GM12891 (cell line): Measurements from ENCODE around the gene EXO1.

ENCODE experiments used
- PAX5 ChIP-seq: IDR thresholded peaks from 2 replicates; pipeline ENCODE4 v1.6.1; 2011; ENCODE audit warnings: low read length, moderate library complexity, mild to moderate bottlenecking; ENCODE audit not compliant: insufficient read depth, severe bottlenecking
- POLR2A ChIP-seq: IDR thresholded peaks from 2 replicates; pipeline ENCODE4 v1.6.1; 2011; ENCODE audit warnings: low read depth, low read length, control low read depth
- POLR2AphosphoS5 ChIP-seq: IDR thresholded peaks from 2 replicates; pipeline ENCODE4 v1.6.1; 2011; ENCODE audit warnings: low read depth, low read length, control low read depth
- POU2F2 ChIP-seq: IDR thresholded peaks from 2 replicates; pipeline ENCODE4 v1.6.1; 2011; ENCODE audit warnings: low read depth, mild to moderate bottlenecking, control low read depth, low read length, moderate library complexity
- SPI1 ChIP-seq: IDR thresholded peaks from 2 replicates; pipeline ENCODE4 v1.6.1; 2011; ENCODE audit warnings: low read depth, low read length, control low read depth
- TAF1 ChIP-seq: IDR thresholded peaks from 2 replicates; pipeline ENCODE4 v1.6.1; 2011; ENCODE audit warnings: low read depth, low read length, control low read depth

- TF ChIP-seq TAF1 (no peak), POLR2A (no peak), SPI1 (no peak), POLR2AphosphoS5 (no peak), PAX5 (no peak), POU2F2 (no peak)
These were observed 10.6 kb upstream of the EXO1 start for GRCh38 chr1:241837416-241837815.
